ENCODE data around the gene MGRN1.

The MGRN1 gene

DNA sequence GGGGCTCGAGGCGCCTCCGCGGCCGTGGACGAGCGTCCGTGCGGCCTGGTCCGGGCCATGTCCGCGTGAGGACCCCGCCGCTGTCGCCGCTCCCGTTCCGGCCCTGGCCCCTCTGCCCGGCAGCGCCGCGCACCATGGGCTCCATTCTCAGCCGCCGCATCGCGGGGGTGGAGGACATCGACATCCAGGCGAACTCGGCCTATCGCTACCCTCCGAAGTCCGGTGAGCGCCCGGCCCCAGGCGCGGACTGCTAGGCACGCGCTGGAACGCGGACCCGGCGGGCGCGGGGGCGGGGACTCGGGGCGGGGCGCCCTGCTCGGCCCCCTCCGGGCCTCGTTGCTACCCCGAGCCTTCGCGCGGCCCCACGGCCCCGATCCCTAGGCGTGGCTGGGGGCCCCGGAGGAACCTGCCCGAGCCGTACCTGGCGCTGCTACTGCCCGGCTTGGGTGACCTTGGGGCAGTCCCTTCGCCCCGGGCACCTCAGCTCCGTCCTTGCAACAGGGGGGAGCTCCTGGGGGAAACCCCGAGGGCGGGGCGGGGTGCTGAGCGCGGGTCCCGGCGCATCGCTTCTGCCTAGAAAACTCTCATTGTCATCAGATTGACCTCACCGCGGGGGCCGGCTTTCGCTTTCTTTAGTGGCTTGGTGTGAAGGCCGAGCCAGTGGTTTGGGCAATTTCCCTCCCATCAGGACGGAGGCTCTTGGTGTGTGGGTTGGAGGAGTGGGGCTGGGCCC is 367 bp downstream of the MGRN1 start:
- peak; percentile 57 for DNase-seq (ENCODE audit: low spot score)

DNA sequence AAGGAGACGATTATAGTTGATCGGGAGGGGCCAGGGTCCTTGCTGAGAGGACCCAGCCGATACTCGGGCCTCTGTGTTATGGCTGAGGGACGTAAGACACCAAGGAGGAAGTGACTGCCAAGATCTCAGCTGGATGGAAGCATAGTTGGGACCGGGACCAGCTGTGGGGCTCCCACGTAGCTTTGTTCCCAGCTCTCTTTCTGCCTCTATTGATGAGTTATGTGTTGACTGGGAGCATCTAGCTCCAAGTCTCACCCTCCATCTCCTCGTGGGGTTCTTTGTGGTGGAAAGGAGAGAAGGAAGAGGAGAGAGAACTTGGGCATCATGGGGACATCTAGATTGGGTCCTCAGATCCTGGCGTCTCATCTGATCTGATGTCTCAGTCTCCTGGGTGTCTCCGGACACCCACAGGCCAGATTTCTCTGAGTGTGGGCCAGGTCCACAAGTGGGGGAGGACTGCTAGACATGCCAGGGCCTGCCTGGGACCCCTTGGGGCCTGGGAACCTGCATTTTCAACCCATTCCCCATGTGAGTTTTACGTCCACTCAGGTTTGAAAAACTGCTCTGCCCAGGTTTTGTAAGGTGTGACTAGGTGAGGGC is 1.0 kb downstream of the MGRN1 start:
- DNase-seq (ENCODE audit: low spot score), result no peak

DNA sequence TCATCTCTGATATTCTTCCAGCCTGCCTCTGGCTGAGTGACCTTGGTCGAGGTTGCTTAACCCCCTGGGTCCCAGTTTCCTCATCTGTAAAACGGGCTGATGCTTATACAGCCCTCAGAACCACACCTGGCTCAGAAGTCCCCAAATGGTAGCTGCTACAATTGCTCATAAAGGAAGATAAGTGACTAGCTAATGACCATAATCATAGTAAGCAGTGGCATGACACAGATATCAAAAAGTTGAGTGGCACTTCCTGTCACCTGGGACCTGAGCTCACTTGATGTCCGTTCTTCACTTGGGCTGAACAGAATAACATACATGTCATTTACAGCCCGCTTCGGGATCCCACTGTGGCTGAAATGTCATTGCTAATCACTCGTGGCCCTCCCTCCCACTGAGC is 1.8 kb downstream of the MGRN1 start:
- no peak for DNase-seq (ENCODE audit: low spot score)

DNA sequence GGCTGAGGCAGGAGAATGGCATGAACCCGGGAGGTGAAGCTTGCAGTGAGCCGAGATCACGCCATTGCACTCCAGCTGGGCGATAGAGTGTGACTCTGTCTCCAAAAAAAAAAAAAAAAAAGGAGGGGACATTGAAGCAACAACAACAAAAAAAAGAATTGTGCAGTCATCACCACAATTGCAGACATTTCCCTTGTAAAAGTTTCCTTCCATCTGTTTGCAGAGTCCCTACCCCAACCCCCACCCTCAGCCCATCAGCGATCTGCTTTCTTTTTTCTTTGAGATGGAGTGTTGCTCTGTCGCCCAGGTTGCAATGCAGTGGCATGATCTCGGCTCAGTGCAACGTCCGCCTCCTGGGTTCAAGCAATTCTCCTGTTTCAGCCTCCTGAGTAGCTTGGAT is 3.7 kb downstream of the MGRN1 start:
- DNase-seq (ENCODE audit: low spot score), result no peak

DNA sequence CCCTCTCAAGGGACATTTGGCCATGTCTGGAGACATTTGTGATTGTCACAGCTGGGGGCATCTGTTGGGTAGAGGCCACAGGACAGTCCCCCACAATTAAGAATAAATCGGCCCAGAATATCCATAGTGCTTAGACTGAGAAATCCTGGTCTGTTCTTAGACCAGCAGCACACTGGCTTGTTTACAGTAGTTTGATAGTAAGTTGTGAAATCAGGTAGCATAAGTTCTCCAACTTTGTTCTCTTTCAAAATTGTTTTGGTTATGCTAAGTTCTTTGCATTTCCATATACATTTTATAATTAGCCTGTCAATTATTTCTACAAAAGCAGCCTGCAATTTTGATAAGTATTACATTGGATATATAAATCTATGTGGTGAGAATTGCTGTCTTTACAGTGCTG is 6.8 kb downstream of the MGRN1 start:
- DNase-seq (ENCODE audit: low spot score), result no peak

DNA sequence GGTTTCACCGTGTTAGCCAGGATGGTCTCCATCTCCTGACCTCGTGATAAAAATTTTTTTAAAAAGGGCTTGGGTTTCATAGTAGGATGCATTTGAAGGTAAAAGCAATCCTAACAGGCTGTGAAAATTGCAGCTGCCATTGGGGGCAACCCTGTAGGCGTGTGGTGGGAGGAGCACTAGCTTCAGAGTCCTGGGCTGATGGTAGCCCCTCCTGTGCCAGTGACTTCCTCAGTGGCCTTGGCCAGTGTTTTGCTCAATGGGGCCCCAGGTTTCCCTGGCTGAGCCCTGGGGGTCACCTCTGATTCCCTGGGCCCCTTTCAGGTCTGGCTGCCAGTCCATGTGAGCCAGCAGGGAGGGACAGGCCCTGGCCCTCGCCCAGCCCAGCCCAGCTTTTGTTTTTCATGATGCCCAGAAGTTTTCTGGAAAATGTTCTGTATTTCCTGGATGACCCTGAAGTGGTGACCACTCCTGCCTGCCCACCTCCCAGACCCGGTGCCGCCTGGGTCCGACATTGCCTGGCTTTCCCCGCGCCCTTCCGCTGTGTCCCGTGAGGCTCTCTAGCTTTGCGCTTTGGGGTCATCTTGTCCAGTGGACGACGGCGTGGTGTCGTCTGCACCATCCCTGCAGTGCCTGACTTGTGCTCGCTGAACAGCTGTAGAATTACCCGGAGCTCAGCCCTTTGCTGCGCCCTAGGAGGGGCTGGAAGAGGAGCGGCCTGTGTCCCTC is 9.4 kb downstream of the MGRN1 start:
- no peak for DNase-seq (ENCODE audit: low spot score)

DNA sequence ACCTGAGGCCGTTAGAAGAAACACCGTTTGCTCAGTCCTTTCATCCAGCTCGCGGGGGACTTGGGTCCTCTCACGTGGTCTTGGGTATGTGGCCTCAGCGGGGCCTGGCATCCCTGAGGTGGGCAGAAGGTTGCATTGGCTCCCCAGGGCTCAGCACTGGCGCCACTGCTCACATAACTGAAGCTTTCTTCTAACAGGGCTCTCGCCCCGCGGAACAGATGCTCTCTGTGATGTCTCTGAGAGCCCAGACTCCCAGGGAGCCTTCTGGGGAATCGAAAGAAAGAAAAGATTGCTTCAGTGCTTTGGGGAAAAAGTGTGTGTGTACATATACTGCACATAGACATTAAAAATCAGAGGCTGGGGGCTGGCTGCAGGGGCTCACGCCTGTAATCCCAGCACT is 10.1 kb downstream of the MGRN1 start:
- DNase-seq (ENCODE audit: low spot score), result no peak

DNA sequence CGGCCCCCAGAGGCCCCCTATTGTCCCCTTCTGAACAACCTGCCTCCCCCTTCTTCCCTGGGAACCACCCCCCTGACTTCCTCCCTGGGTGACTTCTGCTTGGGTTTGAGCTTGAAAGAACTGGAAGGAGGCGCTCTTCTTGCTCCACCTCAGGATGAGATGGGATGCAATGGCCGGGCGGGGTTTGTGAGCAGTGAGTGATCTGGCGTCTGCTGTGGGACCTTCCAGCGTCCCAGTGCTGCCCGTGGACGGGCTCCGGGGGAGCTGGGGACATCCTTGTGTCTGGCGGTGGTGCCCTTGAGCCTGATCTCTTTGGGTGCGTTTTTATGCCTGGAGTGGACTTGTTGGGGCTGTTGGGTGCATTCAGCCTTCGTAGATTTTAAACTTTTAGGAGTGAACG is 11.6 kb downstream of the MGRN1 start:
- DNase-seq (ENCODE audit: low spot score), result no peak

DNA sequence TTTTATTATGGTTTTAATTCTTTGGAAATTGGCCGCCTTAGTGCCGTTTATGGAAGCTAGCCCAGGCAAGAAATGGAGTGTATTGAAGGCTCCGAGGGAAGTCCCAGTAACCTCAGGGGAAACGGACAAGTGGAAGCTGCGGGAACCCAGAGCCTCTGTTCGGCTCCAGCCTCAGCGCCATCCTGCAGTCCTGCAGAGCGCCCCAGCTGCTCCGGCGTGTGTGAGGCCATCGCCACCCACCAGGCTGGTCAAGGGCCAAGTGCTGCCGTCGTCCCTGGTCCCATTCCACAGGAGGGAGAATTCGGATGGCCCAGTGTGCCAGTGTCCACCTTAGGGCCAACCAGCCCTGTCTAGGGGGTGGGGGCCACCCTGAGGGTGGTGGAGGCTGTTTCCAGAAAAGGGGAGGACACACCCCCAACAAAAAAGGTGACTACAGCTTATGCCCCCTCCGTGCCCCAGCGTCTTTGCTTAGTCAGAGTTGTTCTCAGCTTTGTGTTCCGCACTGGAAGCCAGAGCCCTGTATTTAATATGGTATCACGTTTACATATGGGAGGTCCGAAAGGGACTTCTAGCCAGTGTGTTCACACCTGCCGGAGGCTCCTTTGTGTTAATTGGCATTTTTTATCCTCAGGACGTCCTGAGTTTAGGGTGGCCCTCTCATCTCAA is 13.0 kb downstream of the MGRN1 start:
- no peak for DNase-seq (ENCODE audit: low spot score)

DNA sequence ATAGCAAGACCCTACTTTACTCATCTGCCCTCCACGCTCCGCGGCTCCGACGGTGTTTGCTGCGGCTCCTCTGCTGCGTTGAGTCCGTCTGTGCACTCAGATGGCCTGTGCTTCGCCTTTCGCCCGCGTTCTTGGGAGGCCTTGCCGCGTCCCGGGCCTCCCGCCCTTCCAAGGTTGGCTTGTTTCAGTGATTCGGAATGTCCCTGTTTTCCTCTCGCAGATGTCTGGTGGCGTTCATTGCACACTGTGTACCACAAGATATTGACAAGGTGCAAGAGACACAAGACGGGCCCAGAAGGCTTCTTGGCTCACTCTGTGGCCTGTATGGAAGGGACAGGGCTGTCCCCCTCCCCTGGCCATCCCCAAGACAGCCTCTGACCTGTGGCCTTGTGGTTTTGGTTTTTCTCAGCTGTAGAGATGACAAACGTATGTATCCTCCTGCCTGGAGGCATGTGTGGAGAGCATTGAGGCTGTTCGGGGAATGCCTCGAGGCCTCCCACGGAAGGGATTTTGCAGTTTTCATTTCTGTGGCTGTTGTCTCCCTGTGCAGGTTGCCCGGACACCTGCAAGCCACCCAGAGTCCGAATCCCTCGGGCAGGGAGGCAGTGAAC is 15.4 kb downstream of the MGRN1 start:
- DNase-seq (ENCODE audit: low spot score), result no peak

DNA sequence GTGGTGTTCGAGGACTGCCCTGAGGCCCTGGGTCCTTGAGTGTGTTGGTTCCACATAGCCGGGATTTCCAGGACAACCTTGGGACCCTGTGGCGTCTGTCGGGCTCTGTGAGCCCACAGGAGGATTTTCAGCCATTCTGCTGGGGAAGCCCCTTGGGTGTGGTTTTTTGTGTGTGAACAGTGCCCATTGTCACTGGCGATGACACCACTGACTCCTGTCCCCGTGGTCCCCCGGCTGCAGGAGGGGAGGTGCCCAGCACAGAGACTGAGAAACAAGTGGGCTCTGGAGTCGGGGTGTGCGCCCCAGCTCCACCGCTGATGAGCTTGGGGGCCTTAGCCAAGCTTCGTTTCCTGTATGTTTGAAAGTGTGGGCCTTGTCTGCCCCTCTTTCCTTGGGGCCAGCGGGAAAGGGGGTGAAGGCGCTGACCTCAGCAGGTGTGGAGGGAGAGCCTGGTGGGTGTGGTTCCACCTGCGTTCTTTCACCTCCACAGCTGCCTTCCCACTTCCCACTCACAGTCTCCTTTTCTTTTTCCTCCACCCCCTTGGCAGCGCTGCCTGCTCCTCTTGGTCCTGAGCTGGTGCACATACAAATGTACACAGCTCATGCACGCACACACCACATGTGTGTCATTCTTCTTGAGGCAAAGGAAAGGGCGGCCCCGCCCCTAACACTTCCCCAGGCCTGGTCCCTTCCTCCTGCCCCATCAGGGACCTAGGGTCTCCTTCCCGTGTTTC is 16.1 kb downstream of the MGRN1 start:
- DNase-seq (ENCODE audit: low spot score), result no peak

DNA sequence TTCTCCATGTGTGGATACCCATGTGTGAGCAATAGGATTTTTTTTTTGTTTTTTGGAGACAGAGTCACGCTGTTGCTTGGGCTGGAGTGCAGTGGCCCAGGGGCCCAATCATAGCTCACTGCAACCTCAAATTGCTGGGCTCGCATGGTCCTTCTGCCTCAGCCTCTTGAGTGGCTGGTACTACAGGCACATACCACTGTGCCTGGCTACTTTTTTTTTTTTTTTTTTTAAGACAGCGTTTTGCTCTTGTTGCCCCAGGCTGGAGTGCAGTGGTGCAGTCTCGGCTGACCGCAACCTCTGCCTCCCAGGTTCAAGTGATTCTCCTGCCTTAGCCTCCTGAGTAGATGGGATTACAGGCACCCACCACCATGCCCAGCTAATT is 16.7 kb downstream of the MGRN1 start:
- DNase-seq (ENCODE audit: low spot score), result no peak

DNA sequence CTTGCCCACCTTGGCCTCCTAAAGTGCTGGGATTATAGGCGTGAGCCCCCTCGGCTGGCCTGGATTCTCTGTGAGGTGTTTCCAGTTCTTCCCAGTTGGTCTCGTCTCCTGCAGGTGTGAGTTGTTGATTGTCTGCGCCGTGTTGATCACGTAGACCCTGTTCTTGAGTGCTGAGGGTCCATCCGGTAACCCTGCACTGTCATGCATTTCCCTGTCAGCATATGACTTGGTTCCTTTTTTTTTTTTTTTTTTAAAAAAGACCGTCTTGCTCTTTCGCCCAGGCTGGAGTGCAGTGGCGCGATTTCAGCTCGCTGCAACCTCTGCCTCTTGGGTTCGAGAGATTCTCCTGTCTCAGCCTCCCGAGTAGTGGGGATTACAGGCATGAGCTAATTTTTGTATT is 17.3 kb downstream of the MGRN1 start:
- DNase-seq (ENCODE audit: low spot score), result no peak

DNA sequence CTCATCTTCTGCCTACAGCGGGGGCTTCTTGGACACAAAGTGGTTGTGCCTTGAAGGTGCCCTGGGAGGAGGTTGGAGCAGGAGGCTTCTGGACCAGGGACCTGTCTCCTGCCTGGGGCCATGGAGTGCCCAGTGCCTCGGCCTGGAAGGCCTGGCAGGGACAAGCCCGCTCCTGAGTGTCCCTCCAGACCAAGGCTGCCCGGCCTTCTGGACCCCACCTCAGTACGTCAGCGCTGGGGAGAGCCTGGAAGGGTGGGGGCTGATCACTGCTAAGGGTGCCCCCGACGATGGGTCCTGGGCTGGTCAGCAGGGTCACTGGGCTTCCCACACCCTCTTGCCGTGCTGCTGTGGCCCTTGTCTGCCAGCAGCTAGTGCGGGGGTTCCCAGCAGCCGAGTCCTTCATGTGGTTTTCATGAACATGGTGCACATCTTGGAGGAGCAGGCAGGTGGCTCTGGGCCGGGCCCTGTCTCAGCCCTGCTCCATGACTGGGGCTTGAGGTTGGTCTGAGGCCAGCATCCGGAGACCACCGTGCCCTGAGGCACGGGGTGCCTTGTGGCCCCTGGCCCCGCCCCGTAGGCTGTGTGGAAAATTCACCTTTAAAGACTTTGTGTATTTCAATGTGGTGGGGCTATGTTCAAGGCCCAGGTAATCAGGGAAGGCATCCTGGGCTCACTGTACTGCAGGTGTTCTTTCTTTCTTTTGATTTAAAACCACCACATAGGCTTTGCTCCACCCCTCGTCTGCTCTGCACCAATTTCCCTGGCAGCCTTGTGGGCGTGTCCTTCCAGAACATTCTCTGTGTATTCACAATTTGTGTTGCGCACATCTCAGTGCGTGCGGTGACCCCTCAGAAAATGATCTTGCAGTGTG is 22.4 kb downstream of the MGRN1 start:
- no peak for DNase-seq (ENCODE audit: low spot score)

DNA sequence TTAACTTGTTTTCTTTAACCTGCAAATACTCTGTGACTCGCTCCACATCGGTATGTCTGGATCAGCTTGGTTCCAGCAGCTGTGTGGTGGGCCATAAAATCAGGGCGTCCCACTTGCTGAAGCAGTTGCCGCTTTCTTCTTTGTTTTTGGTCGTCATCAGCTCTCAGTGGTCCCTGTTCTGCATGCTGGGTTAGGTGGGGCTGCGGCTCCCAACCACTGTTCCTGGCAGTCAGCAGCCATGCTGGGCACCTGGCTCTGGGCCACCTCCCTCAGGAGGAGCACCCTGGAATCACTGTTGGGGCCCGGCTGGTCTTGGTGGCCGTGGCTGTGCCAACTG is 23.0 kb downstream of the MGRN1 start:
- no peak for DNase-seq (ENCODE audit: low spot score)

DNA sequence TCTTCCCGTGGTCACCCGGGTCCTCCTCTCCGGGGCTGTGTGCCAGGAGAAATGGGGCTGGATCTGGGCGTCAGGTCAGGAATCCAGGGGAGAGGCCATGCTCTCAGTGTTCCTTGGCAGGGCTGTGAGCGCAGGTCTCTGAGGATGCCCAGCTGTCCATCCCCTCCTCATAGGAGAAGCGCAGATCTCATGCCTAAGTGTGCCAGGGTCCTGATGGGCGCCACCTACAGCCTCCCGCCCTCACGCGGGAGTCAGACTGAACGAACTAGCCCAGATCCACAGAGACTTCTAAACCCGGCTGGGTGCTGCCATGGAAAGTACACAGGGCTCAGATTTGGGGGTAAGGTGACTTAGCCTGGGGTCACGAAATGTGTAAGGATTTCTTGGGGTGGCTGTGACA is 24.3 kb downstream of the MGRN1 start:
- no peak for DNase-seq (ENCODE audit: low spot score)

DNA sequence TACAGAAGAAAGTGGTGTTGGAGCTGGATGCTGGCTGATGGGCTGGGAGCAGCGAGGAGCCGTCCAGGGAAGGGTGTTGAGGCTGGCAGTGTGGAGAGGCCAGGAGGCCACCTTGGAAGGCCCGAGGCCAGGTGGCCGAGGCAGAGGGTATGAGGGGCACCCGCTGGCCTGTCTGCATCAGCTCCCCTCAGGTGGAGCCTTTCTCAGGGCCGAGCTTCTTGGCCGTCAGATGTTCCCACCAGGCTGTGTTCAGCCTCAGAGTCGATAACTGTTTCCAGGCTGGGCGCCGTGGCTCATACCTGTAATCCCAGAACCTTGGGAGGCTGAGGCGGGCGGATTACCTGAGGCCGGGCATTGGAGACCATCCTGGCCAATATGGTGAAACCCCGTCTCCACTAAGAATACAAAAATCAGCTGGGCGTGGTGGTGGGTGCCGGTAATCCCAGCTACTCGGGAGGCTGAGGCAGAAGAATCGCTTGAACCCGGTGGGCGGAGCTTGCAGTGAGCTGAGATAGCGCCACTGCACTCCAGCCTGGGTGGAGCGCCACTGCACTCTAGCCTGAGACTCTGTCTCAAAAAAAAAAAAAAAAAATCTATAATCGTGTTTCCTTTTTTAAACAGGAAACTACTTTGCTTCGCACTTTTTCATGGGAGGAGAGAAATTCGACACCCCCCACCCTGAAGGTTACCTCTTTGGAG is 25.3 kb downstream of the MGRN1 start:
- no peak for DNase-seq (ENCODE audit: low spot score)

DNA sequence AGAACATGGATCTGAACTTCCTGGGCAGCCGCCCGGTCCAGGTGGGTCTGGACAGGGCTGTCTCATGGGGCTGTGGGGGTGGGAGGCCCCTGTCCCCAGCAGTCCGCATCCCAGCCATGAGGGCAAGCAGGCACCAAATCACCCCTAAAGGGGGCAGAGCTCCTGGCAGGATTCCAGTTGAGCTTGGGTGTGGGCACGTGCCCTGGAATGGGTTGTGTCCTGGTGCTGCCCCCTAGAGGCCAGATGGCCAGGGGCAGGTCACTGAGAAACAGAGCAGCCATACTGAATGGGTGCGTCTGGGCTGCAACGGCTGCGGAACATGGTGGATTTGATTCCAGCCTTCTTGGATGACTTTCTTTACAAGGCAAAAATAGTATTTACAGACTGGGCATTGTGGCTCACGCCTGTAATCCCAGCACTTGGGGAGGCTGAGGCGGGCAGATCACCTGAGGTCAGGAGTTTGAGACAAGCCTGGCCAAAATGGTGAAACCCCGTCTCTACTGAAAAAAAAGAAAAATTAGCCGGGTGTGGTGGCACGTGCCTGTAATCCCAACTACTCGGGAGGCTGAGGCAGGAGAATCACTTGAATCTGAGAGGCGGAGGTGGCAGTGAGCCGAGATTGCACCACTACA is 25.9 kb downstream of the MGRN1 start:
- DNase-seq (ENCODE audit: low spot score), result peak; percentile 69

DNA sequence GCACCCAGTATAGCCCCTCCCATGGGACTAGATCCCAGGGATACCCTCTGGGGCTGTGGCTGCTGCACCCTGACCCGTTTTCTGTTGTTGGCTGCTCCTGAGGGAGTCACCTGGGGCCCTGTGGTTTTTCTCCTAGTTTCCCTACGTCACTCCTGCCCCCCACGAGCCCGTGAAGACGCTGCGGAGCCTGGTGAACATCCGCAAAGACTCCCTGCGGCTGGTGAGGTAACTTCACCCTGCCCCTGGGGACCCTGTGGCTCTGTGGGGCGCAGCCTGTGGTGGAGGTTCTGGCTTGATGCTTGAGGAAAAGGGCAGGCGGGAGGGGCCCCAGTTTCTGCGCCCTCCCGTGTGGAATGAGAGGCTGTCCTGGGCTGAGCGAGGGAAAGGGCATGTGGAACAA is 27.2 kb downstream of the MGRN1 start:
- no peak for DNase-seq (ENCODE audit: low spot score)

DNA sequence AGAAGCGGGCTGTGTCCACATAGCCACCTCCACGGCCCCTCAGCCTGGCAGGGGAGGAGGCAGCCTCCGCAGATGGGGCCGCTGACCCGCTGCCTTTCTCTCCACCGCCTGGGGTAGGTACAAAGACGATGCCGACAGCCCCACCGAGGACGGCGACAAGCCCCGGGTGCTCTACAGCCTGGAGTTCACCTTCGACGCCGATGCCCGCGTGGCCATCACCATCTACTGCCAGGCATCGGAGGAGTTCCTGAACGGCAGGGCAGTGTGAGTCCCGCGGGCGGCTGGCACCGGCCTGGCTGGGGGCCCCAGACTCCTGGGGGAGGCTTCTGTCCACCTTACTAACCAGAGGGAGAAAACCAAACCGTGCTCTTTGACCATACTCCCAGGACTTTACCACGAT is 27.9 kb downstream of the MGRN1 start:
- DNase-seq (ENCODE audit: low spot score), result no peak

Data from CD4-positive, alpha-beta T cell treated with Interleukin-15 for 4 hours (primary cell).